ENCODE measurements around the gene KIAA1614.
A peak's percentile ranks its signal among the peaks of the same experiment; 100 is the strongest.

The KIAA1614 gene, protein sequence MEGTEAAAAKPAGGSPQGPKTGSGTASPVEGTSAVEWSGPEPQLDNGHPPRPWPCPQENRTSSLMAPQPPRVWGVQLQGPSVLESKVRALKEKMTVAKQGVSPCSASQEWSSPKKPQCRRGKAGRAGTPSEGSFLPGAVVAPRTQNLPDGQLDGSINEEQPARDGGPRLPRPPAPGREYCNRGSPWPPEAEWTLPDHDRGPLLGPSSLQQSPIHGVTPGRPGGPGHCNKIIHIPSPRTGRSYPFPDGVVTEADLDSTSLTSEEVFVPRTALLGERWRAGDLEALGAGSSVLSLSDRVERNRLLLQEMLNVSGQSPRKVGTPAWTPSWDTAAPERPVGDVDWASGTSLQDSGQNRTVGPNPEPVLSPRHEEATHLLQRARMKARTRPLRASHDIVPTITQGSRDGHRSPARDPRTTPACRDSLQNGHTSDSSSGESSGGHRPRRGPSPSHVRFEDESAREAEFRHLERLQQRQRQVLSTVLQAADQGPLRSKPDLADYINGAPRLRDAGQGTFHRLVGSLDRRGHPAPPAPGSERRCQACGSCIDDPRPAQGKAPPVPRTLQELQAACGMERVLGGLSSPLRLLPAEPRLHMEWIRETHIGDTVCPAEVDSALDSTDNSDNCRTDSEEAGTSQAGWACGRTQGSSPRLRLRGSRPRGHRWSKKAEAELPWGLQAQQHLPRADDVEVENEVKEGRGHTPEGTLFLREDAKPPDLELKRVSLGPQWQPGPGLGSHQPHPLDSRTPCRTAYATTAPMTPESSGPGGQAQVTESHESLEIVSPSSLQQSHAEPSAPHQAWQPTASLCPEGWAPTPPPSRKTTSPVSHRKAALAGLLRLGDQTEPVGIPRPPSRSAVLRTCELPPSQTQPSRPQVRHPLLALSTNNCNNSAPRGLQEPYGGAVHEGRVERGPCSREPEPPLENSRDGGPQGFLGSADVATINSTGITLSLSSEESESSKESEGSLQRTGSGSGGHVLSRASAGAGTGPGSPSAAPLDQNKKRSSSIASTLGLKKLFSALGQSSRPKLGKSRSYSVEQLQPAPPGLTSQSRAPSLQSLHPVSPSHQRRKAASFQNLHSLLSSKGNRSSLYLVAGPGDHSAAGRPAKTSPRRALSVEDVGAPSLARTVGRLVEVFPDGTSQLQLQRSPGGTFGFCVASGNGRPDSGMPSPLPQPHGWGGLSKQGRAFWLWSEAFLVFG

DNA sequence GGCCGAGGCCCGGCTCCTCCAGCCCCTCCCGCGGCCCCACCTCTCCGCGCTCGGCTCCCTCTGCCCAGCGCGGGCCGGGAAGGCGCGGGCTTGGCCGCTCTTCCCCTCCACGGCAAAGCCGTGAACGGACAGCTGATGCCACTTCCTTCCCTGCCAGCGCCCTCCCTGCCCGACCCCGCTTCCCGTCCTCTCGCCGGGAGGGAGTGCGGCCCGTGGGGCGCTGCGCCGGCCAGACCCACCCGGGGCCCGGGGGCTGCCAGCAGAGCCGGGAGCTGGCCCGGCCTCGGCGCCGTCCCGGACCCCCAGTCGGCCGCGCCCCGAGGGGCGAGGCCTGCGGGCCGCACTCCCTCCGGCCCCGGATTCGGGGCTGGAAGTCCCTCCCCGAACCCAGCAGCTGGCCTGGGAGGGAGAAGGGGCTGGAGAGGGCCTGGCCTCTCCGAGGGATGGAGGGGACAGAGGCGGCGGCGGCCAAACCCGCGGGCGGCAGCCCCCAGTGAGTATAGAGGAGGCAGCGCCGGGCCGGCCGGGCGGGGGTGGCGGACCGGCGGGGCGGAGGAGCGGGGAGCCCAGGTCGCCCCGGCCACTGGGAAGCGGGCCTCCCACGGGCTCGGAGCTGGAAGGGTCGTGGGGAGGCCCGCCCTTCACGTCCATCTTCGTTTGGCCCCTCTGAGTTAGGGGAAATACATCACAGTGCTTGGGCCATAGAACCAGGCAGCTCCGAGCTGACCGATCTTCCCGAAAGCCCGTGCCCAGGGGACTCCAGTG is at the start of gene KIAA1614:
KIAA1614 (plus strand) TSS at position 97 of the 765 bp plus-strand sequence; CDS start at position 444, 347 bp downstream.
- no peak for DNase-seq

DNA sequence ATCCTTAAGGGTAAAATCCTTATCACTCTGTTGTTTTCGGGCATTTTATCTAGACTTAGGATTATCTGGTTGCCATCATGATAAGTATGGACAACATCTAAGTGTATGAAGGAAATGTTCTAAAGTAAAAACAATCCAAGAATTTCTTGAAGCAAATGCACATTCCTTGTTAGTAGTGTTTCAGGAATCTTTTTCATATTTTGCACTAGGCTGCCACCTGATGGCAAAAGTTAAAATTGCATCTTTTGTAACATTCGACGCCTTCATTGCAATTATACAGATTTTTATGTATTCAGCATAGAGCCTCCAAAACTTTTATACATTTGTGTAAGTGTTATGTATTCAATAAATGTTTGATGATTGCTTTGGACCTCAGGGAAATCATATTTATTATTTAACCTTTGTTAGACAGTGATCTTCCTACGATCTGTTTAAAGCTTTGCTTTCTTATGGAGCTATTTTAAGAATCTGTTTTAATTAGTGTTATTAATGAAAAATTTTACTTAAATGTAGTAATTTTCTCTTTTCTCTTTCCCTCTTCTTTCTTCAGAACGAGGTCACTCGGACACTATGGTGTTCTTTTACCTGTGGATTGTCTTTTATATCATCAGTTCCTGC is 49.4 kb upstream of the KIAA1614 start:
- peak; percentile 74 for DNase-seq

DNA sequence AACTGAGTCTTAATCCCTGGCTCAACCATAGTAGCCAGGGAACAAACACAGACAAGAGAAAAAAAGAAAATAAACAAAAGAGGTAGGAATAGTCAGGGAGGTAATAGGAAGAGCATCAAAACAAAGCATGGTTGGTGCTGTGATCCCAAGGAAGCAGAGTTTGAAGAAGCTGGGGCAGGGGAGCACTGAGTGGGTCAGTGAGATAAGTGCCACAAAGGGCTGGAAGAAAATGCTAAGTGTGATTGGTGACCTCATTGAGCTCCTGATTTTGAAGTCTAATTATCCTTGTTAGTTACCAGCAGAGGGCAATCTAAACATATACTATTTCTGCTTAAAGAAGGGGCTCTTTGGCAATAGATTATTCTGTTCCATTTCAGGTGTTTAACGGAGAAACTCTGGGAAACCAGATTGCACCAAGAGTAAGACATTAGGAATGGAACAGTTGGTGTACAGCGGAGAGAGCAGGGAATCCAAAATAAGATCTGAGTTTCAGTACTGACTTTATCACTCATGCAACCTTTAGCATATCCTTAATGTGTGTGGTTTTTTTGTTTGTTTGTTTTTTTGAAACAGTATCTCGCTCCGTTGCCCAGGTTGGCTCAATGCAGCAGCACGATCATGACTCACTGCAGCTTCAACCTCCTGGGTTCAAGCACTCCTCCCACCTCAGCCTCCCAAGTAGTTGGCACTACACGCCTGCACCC is 30.7 kb upstream of the KIAA1614 start:
- DNase-seq: peak; percentile 47

DNA sequence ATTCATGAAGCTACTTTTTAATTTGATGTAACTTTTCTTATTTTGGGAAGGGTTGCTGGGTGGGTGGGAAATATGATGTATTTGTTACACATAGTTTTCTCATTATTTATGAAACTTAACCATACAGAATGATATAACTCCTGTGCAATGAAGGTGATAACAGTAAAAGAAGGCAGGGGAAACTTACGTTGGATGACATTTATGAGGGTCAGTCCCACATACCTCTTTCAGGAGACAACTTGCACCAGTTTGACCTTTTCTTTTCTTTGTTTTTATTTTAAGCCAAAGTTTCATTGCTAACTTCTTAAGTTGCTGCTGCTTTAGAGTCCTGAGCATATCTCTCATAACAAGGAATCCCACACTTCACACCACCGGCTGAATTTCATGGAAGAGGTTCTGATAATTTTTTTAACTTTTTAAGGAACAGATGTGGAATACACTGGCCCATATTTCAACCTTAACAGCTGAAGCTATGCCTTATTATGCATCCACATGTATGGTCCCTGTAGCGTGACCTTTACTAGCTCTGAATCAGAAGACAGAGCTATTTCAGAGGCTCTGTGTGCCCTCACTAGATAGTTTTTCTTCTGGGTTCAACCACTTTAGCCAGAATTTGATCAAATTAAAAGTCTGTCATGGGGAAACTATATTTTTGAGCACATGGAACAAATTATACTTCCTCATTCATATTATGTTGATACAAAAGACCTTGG is 28.0 kb upstream of the KIAA1614 start:
- DNase-seq: no peak

DNA sequence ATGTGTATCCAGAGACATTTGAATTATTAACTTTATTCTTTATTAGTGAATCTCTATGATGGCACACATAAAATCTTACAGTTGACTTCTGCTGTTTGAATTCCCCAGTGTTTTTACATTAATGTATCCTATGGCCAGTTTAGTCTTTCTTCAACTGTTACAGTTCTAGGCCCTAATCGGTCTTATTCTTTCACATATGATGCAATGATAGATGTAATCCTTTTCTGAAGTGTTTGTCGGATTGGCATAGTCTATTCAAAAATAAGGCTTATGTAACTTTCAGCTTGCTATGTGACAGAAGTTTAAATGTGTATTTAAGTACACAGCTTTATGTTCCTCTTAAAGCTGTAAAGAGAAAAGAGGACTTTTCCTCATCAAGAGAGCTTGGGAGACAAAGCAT is 26.4 kb upstream of the KIAA1614 start:
- no peak for DNase-seq

DNA sequence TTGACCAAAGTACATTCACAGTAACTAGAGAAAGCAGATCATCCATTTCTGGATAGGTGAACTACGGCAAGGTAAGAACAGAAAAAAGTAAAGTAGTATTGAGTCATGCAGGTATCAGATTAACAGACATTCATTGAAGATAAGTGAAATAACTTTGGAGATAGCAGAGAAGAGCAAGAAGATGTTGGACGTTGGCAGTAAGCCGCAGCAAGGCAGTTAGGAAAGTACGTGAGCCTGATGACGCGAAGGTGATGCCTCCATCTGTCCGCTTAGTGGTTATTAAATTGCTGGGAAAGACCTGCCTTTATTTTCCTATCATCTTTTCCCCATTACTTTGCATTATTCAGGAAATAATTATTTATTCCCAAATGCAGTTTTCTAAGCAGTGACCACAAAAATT is 24.9 kb upstream of the KIAA1614 start:
- DNase-seq: no peak

DNA sequence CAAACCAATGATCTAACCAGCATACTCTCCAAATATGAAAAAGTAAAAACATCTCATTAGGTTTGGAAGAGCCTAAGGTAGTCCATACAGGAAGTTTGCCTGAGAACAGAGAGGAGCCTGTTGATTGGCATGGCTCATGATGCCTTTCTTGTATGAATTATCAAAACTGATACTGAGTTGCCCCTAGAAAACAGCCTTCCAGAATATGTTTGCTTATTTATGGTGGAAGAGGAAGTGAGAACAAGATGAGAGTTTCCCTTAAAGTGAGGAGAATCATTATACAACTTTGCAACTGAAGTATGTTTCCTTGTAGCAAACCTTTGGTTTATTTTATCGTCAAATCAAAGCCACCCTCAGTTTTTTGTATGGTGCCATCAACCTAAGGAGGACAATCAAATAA is 23.8 kb upstream of the KIAA1614 start:
- DNase-seq: no peak

DNA sequence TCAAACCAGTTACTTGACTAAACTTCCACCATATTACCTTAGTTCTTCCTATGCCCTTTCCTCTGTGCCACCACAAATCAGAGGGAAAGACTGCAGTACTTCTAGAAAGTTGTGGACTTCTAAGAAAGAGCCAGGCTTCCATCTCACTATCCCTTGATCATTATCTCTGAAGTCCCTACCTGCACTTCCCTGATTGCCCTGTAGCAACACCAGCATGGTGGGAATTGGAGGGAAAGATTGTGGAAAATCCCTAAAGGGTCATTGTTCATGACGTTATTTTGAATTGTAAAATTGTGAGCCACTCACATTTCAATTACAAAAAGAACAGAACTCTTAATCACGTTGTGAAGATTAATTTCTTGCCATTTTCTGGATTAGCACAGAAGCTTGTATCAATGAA is 23.4 kb upstream of the KIAA1614 start:
- no peak for DNase-seq

DNA sequence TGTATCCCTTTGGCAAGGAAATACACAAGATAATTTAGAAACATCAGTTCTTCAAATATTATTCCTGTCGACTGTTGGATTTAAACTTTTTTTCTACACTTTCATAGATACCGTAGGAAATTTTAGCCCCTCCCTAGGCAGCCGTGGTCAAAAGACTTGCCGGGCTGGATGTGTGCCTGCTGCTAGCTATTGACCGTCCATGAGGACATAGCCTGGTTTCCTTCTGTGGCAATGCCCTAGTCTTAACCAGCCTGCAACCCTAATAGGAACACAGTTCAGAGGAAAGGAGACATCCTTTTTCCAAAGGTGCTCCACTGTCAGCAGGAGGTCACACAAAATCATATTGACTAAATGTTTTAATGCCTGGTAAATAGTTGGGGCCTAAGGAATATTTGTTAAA is 20.4 kb upstream of the KIAA1614 start:
- DNase-seq: no peak

DNA sequence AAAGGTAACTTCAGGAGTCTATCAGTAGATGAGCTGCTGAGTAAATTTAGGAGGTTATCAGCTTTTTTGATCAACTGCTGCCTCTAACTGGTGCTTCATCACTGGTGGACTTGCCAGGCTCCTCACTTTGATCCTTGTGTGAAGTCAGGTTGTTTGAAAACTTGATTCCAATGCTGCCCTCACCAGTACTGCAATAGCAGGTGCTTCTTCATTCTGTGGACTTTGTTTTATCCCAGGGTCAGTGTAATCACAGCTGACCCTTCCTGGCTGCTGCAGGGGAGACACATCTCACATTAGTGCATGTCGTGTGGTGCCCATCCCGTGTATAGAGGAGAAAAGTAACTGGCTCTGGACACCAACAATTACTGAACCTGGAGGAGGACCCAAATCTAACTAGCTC is 20.0 kb upstream of the KIAA1614 start:
- DNase-seq: no peak

DNA sequence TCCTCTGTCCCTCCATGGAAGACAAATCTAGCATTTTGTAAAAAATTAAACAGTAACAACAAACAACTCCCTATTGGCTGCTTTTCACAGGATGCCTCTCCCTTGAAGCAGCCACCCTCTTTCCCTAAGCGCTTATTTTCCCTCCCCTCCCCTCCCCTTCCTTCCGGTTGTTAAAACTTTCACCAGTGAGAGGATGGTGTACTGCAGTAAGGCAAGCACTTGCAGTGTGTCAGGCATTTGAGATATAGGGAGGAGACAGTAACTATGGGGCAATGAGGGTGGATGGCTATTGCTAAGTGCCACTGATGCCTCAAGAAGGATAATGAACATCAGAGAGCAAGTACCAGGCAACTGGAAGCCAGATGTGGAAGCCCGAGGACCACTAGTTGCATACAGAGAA is 19.1 kb upstream of the KIAA1614 start:
- no peak for DNase-seq

DNA sequence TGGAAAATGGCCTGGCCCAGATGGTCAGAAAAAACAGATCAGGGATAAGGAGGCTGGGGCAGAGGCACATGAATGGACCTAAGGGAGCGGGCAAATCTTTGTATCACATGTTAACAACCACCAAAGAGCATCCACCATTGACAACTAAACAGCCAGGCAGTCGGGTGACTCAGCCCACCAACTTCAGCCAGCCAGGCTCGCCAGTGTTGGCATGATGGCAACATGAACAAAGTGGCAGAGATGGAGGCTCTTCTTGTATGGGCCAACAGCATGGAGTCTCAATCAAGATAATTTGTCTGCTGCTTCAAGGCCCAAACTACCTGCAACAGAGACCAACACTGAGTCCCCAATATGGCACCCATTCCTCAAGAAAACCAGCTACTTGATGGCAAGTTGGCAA is 16.5 kb upstream of the KIAA1614 start:
- no peak for DNase-seq

DNA sequence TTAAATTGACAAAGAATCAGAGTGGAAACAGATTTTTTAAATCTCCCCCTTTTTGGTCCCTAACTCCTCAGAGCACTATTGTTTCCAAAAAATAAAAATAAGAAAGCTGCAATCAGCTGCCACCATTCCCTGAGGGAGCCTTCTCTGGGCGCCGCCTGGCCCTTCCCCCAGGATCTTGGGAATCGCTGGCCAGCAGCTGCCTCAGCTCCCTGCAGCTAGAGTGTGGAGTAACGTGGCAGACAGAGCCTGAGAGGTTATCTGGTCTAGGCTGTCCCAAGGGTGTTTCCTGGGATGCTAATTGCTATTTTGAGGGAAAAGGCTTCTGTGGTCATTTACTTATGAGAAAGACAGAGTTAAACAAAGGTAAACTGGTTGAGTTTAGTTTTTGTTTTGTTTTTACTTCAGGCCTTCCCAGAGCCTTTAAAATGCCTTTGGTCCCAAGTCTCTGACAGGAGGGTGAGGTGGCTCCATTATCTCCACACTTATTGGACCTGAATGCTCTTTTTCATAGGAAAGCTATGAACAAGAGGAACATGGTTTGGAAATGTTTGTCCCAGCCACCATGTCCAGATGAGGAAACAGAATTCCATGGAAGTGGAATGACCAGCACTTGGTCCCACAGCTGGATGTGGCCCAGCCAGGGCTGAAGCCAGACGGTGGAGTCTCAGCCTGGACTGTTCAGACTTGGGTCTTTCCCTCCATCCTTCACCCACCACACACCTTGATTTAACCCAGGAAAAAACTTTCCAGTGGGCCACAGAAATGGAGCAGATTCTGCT is 14.1 kb upstream of the KIAA1614 start:
- no peak for DNase-seq

DNA sequence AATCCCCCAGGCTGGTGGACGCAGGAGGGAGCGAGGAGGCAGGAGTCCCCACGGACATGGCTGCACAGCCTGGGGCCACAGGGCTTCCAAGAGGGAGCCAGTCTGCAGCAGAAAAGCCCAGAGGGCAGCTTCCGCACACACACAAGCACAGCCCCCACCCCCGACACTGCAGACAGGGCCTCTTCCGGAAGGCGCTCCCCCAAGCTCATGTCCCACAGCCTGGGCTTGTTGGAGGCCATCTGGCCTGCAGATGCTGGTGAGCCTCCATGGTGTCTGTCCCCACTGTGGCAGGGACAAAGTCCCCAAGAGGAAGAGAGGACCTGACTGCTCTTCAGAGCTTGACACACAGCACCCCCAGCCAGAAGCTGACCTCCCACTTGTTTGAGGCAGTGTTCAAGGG is 13.4 kb upstream of the KIAA1614 start:
- no peak for DNase-seq

DNA sequence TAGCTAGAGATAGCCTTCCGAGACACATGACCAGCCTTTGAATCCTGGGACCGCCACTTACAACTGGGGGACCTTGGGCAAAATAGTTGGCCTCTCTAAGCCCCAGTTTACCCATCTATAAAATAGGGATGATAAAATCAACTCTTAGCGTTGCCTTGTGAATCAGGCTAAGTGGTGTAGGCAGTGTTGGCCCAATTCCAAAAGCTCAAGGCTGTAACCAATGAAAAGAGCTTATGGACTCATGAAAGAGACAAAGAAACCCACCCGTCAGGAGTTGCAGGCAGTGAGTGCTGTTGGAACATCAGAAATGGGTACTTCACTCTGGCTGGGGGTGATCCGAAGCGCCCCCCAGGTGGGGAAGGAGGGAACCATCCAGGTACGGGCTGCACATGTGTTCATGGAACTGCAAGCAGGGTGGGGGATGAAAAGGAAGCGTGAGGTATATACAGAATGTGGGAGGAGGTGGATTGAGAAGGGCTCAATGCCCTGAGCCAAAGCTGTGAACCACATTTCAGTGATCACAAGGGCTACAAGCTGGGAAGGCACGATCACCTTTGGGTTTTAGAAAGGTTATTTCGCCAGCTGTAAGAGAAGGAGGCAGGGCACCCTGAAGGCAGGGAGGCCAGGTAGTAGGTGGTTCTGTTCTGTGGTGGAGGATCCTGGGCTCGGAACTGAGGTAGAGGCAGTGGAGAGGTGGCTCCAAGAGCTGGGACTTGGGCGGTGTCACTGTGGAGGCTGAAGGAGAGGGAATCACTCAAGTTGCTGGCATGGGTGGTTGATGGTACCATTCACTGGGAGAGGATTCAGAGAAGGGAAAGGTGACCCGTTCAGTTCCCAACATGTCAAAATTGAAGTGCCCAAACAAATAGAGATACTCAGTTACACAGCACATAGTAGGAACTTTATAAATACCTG is 11.4 kb upstream of the KIAA1614 start:
- no peak for DNase-seq

DNA sequence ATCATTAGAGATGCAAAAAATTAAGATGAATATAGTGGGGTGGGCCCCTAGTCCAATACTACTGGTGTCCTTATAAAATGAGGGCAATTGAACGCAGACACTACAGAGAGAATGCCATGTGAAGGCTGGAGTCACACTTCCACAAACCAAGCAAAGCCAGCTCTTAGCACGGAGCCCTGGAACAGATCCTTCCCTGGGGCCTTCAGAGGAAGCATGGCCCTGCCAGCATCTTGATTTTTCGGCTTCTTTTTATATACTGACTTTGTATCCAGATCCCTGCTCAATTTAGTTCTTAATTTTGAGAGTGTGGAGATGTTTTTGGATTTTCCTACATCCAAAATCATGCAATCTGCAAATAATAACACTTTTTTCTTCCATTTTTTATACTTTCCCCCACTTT is 10.2 kb upstream of the KIAA1614 start:
- no peak for DNase-seq

DNA sequence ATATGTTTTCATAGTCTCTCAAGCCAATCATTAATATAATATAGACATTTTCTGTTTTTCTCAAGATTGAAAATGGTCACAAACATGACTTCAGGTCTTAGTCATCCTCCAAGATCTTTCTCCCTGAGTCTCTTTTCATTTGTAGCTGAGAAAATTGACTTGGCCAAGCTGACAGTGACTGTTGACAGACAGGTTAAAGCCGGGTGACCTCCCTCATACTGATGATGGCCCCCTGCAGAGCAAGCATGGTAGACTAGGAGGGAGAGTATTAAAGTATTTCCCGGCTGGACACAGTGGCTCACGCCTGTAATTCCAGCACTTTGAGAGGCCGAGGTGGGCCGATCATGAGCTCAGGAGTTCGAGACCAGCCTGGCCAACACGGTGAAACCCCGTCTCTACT is 6.8 kb upstream of the KIAA1614 start:
- DNase-seq: no peak

DNA sequence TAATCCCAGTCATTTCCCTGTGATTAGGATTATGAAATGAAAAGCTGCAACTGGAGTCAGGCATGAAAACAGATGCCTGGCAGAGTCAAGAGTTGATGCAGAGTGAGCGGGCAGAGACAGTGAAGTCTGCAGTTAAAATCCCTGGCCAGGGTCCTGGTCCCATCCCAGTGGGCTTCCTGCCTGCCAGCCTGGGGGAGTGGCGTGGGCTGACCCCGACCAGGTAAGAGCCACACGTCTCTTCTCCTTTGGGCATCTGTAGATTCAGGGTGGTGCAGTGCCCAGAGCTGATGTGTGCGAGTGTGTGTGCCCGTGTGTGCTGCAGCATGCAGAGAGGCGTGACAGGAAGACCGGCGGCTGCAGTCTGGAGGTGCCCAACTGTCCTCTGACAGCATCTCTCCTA is 6.2 kb upstream of the KIAA1614 start:
- DNase-seq: no peak
